Anterior cingulate cortex (tissue), 58 donors: ENCODE measurements around the gene SIAE.
A peak's percentile ranks its signal among the peaks of the same experiment; 100 is the strongest.

ENCODE experiments used
- DNase-seq, 58 donors: peaks; one replicate each; lab custom pipeline; 2025; lab: John Stamatoyannopoulos, UW

The SIAE gene

GRCh38 chr11:124673333-124674167 is at the start of gene SIAE, which contains the start of gene SPA17:
Gene SIAE, minus strand, starts transcription at chr11:124673739. Its CDS starts 31 bp downstream, at chr11:124673708.
Gene SPA17, plus strand, starts transcription at chr11:124673904. Its CDS starts 1,361 bp downstream, at chr11:124675265.
- peak; percentile 33 to 93 (median 82) for DNase-seq

- DNase-seq: no peak
Observed at GRCh38 chr11:124722176-124722575, 48.6 kb upstream of the SIAE start.

- DNase-seq: no peak
Observed at GRCh38 chr11:124719534-124719933, 46.0 kb upstream of the SIAE start.

- no peak for DNase-seq
Observed at GRCh38 chr11:124718801-124719200, 45.3 kb upstream of the SIAE start.

- DNase-seq: no peak
Observed at GRCh38 chr11:124717786-124718651, 44.5 kb upstream of the SIAE start.

GRCh38 chr11:124717421-124717785 is 43.9 kb upstream of the SIAE start:
- no peak for DNase-seq

GRCh38 chr11:124716591-124716990 is 43.1 kb upstream of the SIAE start:
- DNase-seq: no peak

- DNase-seq: no peak
Observed at GRCh38 chr11:124712392-124712791, 38.9 kb upstream of the SIAE start.

- DNase-seq: no peak
Observed at GRCh38 chr11:124707829-124708228, 34.3 kb upstream of the SIAE start.

- no peak for DNase-seq
Observed at GRCh38 chr11:124700028-124700427, 26.5 kb upstream of the SIAE start.

- no peak for DNase-seq
Observed at GRCh38 chr11:124699547-124699946, 26.0 kb upstream of the SIAE start.

- DNase-seq: no peak
Observed at GRCh38 chr11:124693142-124693541, 19.6 kb upstream of the SIAE start.

- DNase-seq: no peak
Observed at GRCh38 chr11:124682443-124682842, 8.9 kb upstream of the SIAE start.

- no peak for DNase-seq
Observed at GRCh38 chr11:124681421-124681820, 7.9 kb upstream of the SIAE start.

GRCh38 chr11:124678416-124678815 is 4.9 kb upstream of the SIAE start:
- no peak for DNase-seq

GRCh38 chr11:124676386-124676785 is 2.8 kb upstream of the SIAE start:
- no peak for DNase-seq

GRCh38 chr11:124674571-124674970 is 1.0 kb upstream of the SIAE start:
- DNase-seq: no peak

GRCh38 chr11:124674168-124674517 is 604 bp upstream of the SIAE start:
- no peak for DNase-seq

GRCh38 chr11:124672536-124673215 is 863 bp downstream of the SIAE start:
- no peak for DNase-seq

GRCh38 chr11:124670732-124671131 is 2.8 kb downstream of the SIAE start:
- peak in 7 of 58 donors; percentile 15 to 44 (median 24) for DNase-seq

GRCh38 chr11:124669193-124669592 is 4.3 kb downstream of the SIAE start:
- DNase-seq: peak in 21 of 58 donors; percentile 3 to 44 (median 23)
